Measurements from ENCODE around the gene THAP12.

Gene THAP12

GRCh38 chr11:76318744-76319384 is 62.1 kb downstream of the THAP12 start:
- TF ChIP-seq CTCF (IDR thresholded peaks at IDR 0.05) = peak; percentile 76
- no peaks in the 10 kb centered on the region for H3K36me3 ChIP-seq (ENCODE audit: control insufficient read depth, insufficient read depth, low read length)
- no peak overlapping the region for H3K4me2 ChIP-seq (ENCODE audit: low read length)
- H3K9me3 ChIP-seq (ENCODE audit: control insufficient read depth, low read length) = no peaks in the 10 kb centered on the region
- H3K79me2 ChIP-seq = no peaks in the 10 kb centered on the region
- no peak overlapping the region for H3K4me3 ChIP-seq (ENCODE audit: low read depth, low read length)
- no peak overlapping the region for H3K27ac ChIP-seq
- no peak overlapping the region for H2AFZ ChIP-seq
- no peaks in the 10 kb centered on the region for H3K4me1 ChIP-seq
- H3K9ac ChIP-seq = no peak overlapping the region
- no peaks in the 10 kb centered on the region for H3K27me3 ChIP-seq (ENCODE audit: control insufficient read depth, insufficient read depth, low read length)

- Histone ChIP-seq H3K9me3 (ENCODE audit: control insufficient read depth, low read length) (no peaks in the 10 kb centered on the region), H3K79me2 (no peaks in the 10 kb centered on the region), H3K4me2 (ENCODE audit: low read length) (no peak overlapping the region), H3K9ac (no peak overlapping the region), H3K27me3 (ENCODE audit: control insufficient read depth, insufficient read depth, low read length) (no peaks in the 10 kb centered on the region), H3K4me1 (no peaks in the 10 kb centered on the region), H3K4me3 (ENCODE audit: low read depth, low read length) (no peak overlapping the region), H2AFZ (no peak overlapping the region), H3K36me3 (ENCODE audit: control insufficient read depth, insufficient read depth, low read length) (no peaks in the 10 kb centered on the region), H3K27ac (no peak overlapping the region)
- no peak for TF ChIP-seq CTCF (IDR thresholded peaks at IDR 0.05)
Measured at GRCh38 chr11:76317296-76317695, 63.6 kb downstream of the THAP12 start.

- no peak for TF ChIP-seq CTCF (IDR thresholded peaks at IDR 0.05)
- H3K36me3 ChIP-seq (ENCODE audit: control insufficient read depth, insufficient read depth, low read length) = no peaks in the 10 kb centered on the region
Measured at GRCh38 chr11:76316726-76317125, 64.2 kb downstream of the THAP12 start.

GRCh38 chr11:76315182-76315853 is 65.6 kb downstream of the THAP12 start:
- Histone ChIP-seq H3K27ac (no peak overlapping the region), H3K27me3 (ENCODE audit: control insufficient read depth, insufficient read depth, low read length) (no peaks in the 10 kb centered on the region), H3K9ac (no peak overlapping the region), H3K4me3 (ENCODE audit: low read depth, low read length) (no peak overlapping the region), H3K36me3 (ENCODE audit: control insufficient read depth, insufficient read depth, low read length) (no peaks in the 10 kb centered on the region), H3K9me3 (ENCODE audit: control insufficient read depth, low read length) (no peaks in the 10 kb centered on the region), H3K79me2 (no peaks in the 10 kb centered on the region), H2AFZ (no peak overlapping the region), H3K4me2 (ENCODE audit: low read length) (no peak overlapping the region), H3K4me1 (no peaks in the 10 kb centered on the region)
- no peak for TF ChIP-seq CTCF (IDR thresholded peaks at IDR 0.05)

More at GRCh38 chr11:76316726-76317125, 64.2 kb downstream of the THAP12 start:
- H2AFZ ChIP-seq = no peak overlapping the region
- no peaks in the 10 kb centered on the region for H3K9me3 ChIP-seq (ENCODE audit: control insufficient read depth, low read length)
- no peak overlapping the region for H3K27ac ChIP-seq
- H3K4me1 ChIP-seq = no peaks in the 10 kb centered on the region
- no peak overlapping the region for H3K4me2 ChIP-seq (ENCODE audit: low read length)
- H3K27me3 ChIP-seq (ENCODE audit: control insufficient read depth, insufficient read depth, low read length) = no peaks in the 10 kb centered on the region
- no peak overlapping the region for H3K9ac ChIP-seq
- H3K79me2 ChIP-seq = no peaks in the 10 kb centered on the region
- H3K4me3 ChIP-seq (ENCODE audit: low read depth, low read length) = no peak overlapping the region

GRCh38 chr11:76314741-76315090 is 66.2 kb downstream of the THAP12 start:
- Histone ChIP-seq H3K27ac (no peak overlapping the region), H3K36me3 (ENCODE audit: control insufficient read depth, insufficient read depth, low read length) (no peaks in the 10 kb centered on the region), H3K79me2 (no peaks in the 10 kb centered on the region), H3K27me3 (ENCODE audit: control insufficient read depth, insufficient read depth, low read length) (no peaks in the 10 kb centered on the region), H3K9me3 (ENCODE audit: control insufficient read depth, low read length) (no peaks in the 10 kb centered on the region), H3K4me1 (no peaks in the 10 kb centered on the region), H2AFZ (no peak overlapping the region), H3K4me2 (ENCODE audit: low read length) (no peak overlapping the region), H3K4me3 (ENCODE audit: low read depth, low read length) (no peak overlapping the region), H3K9ac (no peak overlapping the region)
- TF ChIP-seq CTCF (IDR thresholded peaks at IDR 0.05) = no peak
